ENCODE data around the gene DNAH14. TPM values are rescaled to one million over a fixed set of nuclear protein-coding genes. Genes with fewer than 3 reads are reported as not detected.

DNAH14 gene
- total RNA-seq, 1 experiment from 2014 or later = 33.2 TPM

GRCh38 chr1:225362805-225363204, 433.3 kb downstream of the DNAH14 start:
- ATAC-seq = no peak
- H3K79me2 ChIP-seq (ENCODE audit: insufficient read depth, low read length) = no peaks in the 10 kb centered on the region
- H3K9me3 ChIP-seq (ENCODE audit: control insufficient read depth in 1 of 2, insufficient read depth in 1 of 2, low read depth in 1 of 2, low read length in 2 of 2) = no peaks in the 10 kb centered on the region
- H3K4me3 ChIP-seq (replicated peaks in 1 of 2; ENCODE audit: low read depth in 1 of 2, low read length in 2 of 2) = no peak overlapping the region
- H3K36me3 ChIP-seq (ENCODE audit: control insufficient read depth in 1 of 2, insufficient read depth in 2 of 2, low read length in 2 of 2) = no peaks in the 10 kb centered on the region
- H3K4me2 ChIP-seq (ENCODE audit: low read length) = no peak overlapping the region
- BruUV-seq (replicated peaks) = no TSS peak
- H3K9me2 ChIP-seq (ENCODE audit: insufficient read depth) = no peaks in the 10 kb centered on the region
- H3K4me1 ChIP-seq (ENCODE audit: control insufficient read depth in 1 of 2, insufficient read depth in 2 of 2, low read length in 2 of 2) = no peaks in the 10 kb centered on the region
- intact Hi-C loops (cut with micrococcal nuclease) = no loop called here
- DNase-seq (ENCODE audit: low read depth, low spot score) = no peak
- POLR2A ChIA-PET = no interaction called here
- H3K27ac ChIP-seq (ENCODE audit: low read depth, low read length) = no peak overlapping the region
- H2AFZ ChIP-seq (ENCODE audit: low read depth, low read length, poor library complexity, severe bottlenecking) = no peak overlapping the region
- RAD21 ChIA-PET (ENCODE audit: low non-redundant PET in 1 of 2, low total read pairs in 2 of 2, uncharacterized antibody in 2 of 2, unreplicated experiment in 2 of 2) = no interaction called here
- H3K9ac ChIP-seq (ENCODE audit: low read length) = no peak overlapping the region
- no peaks in the 10 kb centered on the region for H3K27me3 ChIP-seq (ENCODE audit: insufficient read depth, low read length)
- CTCF ChIA-PET = no interaction called here
- no peaks in the 10 kb centered on the region for H4K20me1 ChIP-seq (ENCODE audit: insufficient read depth)
- no peak for TF ChIP-seq REST (IDR thresholded peaks at IDR 0.05; ENCODE audit: low read depth)

GRCh38 chr1:225364439-225364838, 435.0 kb downstream of the DNAH14 start:
- Histone ChIP-seq H3K4me3 (replicated peaks in 1 of 2; ENCODE audit: low read depth in 1 of 2, low read length in 2 of 2) (no peak overlapping the region), H3K79me2 (ENCODE audit: insufficient read depth, low read length) (no peaks in the 10 kb centered on the region), H3K27ac (ENCODE audit: low read depth, low read length) (no peak overlapping the region), H3K4me2 (ENCODE audit: low read length) (no peak overlapping the region), H2AFZ (ENCODE audit: low read depth, low read length, poor library complexity, severe bottlenecking) (no peak overlapping the region), H3K27me3 (ENCODE audit: insufficient read depth, low read length) (no peaks in the 10 kb centered on the region), H3K9ac (ENCODE audit: low read length) (no peak overlapping the region), H4K20me1 (ENCODE audit: insufficient read depth) (no peaks in the 10 kb centered on the region), H3K36me3 (ENCODE audit: control insufficient read depth in 1 of 2, insufficient read depth in 2 of 2, low read length in 2 of 2) (no peaks in the 10 kb centered on the region), H3K9me2 (ENCODE audit: insufficient read depth) (no peaks in the 10 kb centered on the region), H3K4me1 (ENCODE audit: control insufficient read depth in 1 of 2, insufficient read depth in 2 of 2, low read length in 2 of 2) (no peaks in the 10 kb centered on the region), H3K9me3 (ENCODE audit: control insufficient read depth in 1 of 2, insufficient read depth in 1 of 2, low read depth in 1 of 2, low read length in 2 of 2) (no peaks in the 10 kb centered on the region)
- ChIA-PET RAD21 (ENCODE audit: low non-redundant PET in 1 of 2, low total read pairs in 2 of 2, uncharacterized antibody in 2 of 2, unreplicated experiment in 2 of 2) (no interaction called here), CTCF (no interaction called here), POLR2A (no interaction called here)
- no peak for ATAC-seq
- intact Hi-C loops (cut with micrococcal nuclease) = no loop called here
- DNase-seq (ENCODE audit: low read depth, low spot score) = no peak
- BruUV-seq (replicated peaks) = no TSS peak
- TF ChIP-seq REST (IDR thresholded peaks at IDR 0.05; ENCODE audit: low read depth) = no peak
- peak; percentile 12; the same call in 1 of the 2 replicates for TF ChIP-seq CEBPB (IDR thresholded peaks at IDR 0.05; ENCODE audit: low read depth)
